ENCODE data around the gene CCDC71.

Gene CCDC71

GRCh38 chr3:49166752-49167556 is 823 bp upstream of the CCDC71 start:
- no peak for DNase-seq (ENCODE audit: low spot score)

- DNase-seq (ENCODE audit: low spot score) = no peak
Observed at GRCh38 chr3:49164983-49165720, 979 bp downstream of the CCDC71 start.

- DNase-seq (ENCODE audit: low spot score) = no peak
Observed at GRCh38 chr3:49163609-49164008, 2.5 kb downstream of the CCDC71 start.

- no peak for DNase-seq (ENCODE audit: low spot score)
Observed at GRCh38 chr3:49162751-49163419, 3.2 kb downstream of the CCDC71 start.

- DNase-seq (ENCODE audit: low spot score) = no peak
Observed at GRCh38 chr3:49161808-49162530, 4.2 kb downstream of the CCDC71 start.

GRCh38 chr3:49161197-49161596 is 4.9 kb downstream of the CCDC71 start:
- no peak for DNase-seq (ENCODE audit: low spot score)

- DNase-seq (ENCODE audit: low spot score) = no peak
Observed at GRCh38 chr3:49158792-49159191, 7.3 kb downstream of the CCDC71 start.

- no peak for DNase-seq (ENCODE audit: low spot score)
Observed at GRCh38 chr3:49158103-49158709, 7.9 kb downstream of the CCDC71 start.

GRCh38 chr3:49157289-49157688 is 8.8 kb downstream of the CCDC71 start:
- no peak for DNase-seq (ENCODE audit: low spot score)

- no peak for DNase-seq (ENCODE audit: low spot score)
Observed at GRCh38 chr3:49153349-49153912, 12.7 kb downstream of the CCDC71 start.

- no peak for DNase-seq (ENCODE audit: low spot score)
Observed at GRCh38 chr3:49151610-49152009, 14.5 kb downstream of the CCDC71 start.

- DNase-seq (ENCODE audit: low spot score) = no peak
Observed at GRCh38 chr3:49148159-49148558, 18.0 kb downstream of the CCDC71 start.

- DNase-seq (ENCODE audit: low spot score) = no peak
Observed at GRCh38 chr3:49140080-49140479, 26.1 kb downstream of the CCDC71 start.

GRCh38 chr3:49135499-49135898 is 30.6 kb downstream of the CCDC71 start:
- no peak for DNase-seq (ENCODE audit: low spot score)

- DNase-seq (ENCODE audit: low spot score) = no peak
Observed at GRCh38 chr3:49134471-49135265, 31.5 kb downstream of the CCDC71 start.

- DNase-seq (ENCODE audit: low spot score) = peak; percentile 71
Observed at GRCh38 chr3:49133226-49133951, 32.7 kb downstream of the CCDC71 start.

GRCh38 chr3:49132437-49133225 is 33.5 kb downstream of the CCDC71 start, which contains the start of gene LAMB2:
Gene LAMB2, minus strand, starts transcription at chr3:49133050. Its CDS starts 183 bp downstream, at chr3:49132867.
- peak; percentile 58 for DNase-seq (ENCODE audit: low spot score)

GRCh38 chr3:49132073-49132436 is 34.1 kb downstream of the CCDC71 start:
- no peak for DNase-seq (ENCODE audit: low spot score)

GRCh38 chr3:49131576-49131975 is 34.6 kb downstream of the CCDC71 start:
- DNase-seq (ENCODE audit: low spot score) = no peak
